HepG2 (cell line): ENCODE measurements around the gene ABCD1. TPM values are rescaled to one million over a fixed set of nuclear protein-coding genes. Genes with fewer than 3 reads are reported as not detected.

Experiments
- ATF3 ChIP-seq: sonication (generic); formaldehyde crosslinking; IDR thresholded peaks from 2 replicates; pipeline ENCODE4 v1.4.0; 2020; ENCODE audit warnings: missing genetic modification reagents
- ESRRA ChIP-seq: sonication (generic); formaldehyde crosslinking; IDR thresholded peaks from 2 replicates; pipeline ENCODE4 v1.5.1; 2020; ENCODE audit warnings: mild to moderate bottlenecking, low read depth, missing genetic modification reagents
- MAX ChIP-seq: IDR thresholded peaks from 2 replicates; pipeline ENCODE4 v1.6.1; 2012; ENCODE audit warnings: inconsistent platforms
- PAXIP1 ChIP-seq: sonication (generic); formaldehyde crosslinking; conservative IDR thresholded peaks from 2 replicates; pipeline ENCODE4 v1.4.0; 2020; ENCODE audit warnings: mild to moderate bottlenecking, missing genetic modification reagents, moderate library complexity
- PHF21A ChIP-seq: sonication (generic); formaldehyde crosslinking; IDR thresholded peaks from 2 replicates; pipeline ENCODE4 v1.5.0; 2020; ENCODE audit warnings: mild to moderate bottlenecking, missing genetic modification reagents
- STAG1 ChIP-seq: sonication (generic); formaldehyde crosslinking; IDR thresholded peaks from 2 replicates; pipeline ENCODE4 v1.4.0; 2020; ENCODE audit warnings: missing genetic modification reagents
- ZBTB1 ChIP-seq: sonication (generic); formaldehyde crosslinking; IDR thresholded peaks from 2 replicates; pipeline ENCODE4 v1.4.0; 2020; ENCODE audit warnings: missing genetic modification reagents, borderline replicate concordance
- ZMAT5 ChIP-seq: sonication (generic); formaldehyde crosslinking; IDR thresholded peaks from 2 replicates; pipeline ENCODE4 v1.5.0; 2020; ENCODE audit warnings: mild to moderate bottlenecking, low read depth, missing genetic modification reagents, borderline replicate concordance
- ZNF407 ChIP-seq: sonication (generic); formaldehyde crosslinking; IDR thresholded peaks from one replicate; pipeline ENCODE4 v1.5.1; 2020; ENCODE audit warnings: mild to moderate bottlenecking, missing genetic modification reagents; ENCODE audit errors: not compliant biosample characterization
- ZNF687 ChIP-seq: sonication (generic); formaldehyde crosslinking; IDR thresholded peaks from 2 replicates; pipeline ENCODE4 v1.5.1; 2020; ENCODE audit warnings: mild to moderate bottlenecking, missing genetic modification reagents, moderate library complexity
- polyA plus RNA-seq, 8 experiments: library from polyadenylated mRNA; depleted of rRNA in 3 of 8; stranded (reverse) in 7 of 8; unstranded in 1 of 8; fragments of >200 nt; fragmentation: Illumina TruSeq in 4 of 8; extraction: Trizol in 4 of 8; gene quantifications; 2 replicates each; pipeline versions ENCODE4 v1.2.1 to v1.2.3, GENCODE V29; 2011 to 2016; ENCODE audit warnings: low read depth in 4 of 8, missing spikeins in 1 of 8, mixed read lengths in 1 of 8; ENCODE audit not compliant: insufficient read depth in 1 of 8
- total RNA-seq, 5 experiments: library from RNA; depleted of rRNA; stranded (reverse); fragments of >200 nt; fragmentation: Illumina TruSeq; extraction: Trizol; gene quantifications; 2 replicates each; pipeline ENCODE4 v1.2.3, GENCODE V29; 2016; ENCODE audit warnings: low read depth in 1 of 5

Gene ABCD1
- total and polyA plus RNA-seq, 2 of the 13 experiments (the other 11 are each of a cell fraction or from before 2014, with no cell fraction given): 11.4 to 15.9 TPM

GRCh38 chrX:153684467-153685155 lies 40.0 kb upstream of the ABCD1 start (continued):
- no peak for TF ChIP-seq ATF3 (CRISPR knock-in tag)
- no peak for TF ChIP-seq ESRRA
- TF ChIP-seq PHF21A: 0 out of 2 replicates have a peak, but pooled peaks have one; percentile 44
- peak; percentile 23; the same call in 1 of the 2 replicates for TF ChIP-seq MAX
- no peak for TF ChIP-seq ZBTB1 (CRISPR knock-in tag)
- TF ChIP-seq ZNF687 (CRISPR knock-in tag): peak; percentile 68
- peak; percentile 68 for TF ChIP-seq PAXIP1 (CRISPR knock-in tag)
- no peak for TF ChIP-seq ZNF407
- TF ChIP-seq ZMAT5: no peak
- peak; percentile 15; the same call in 1 of the 2 replicates for TF ChIP-seq STAG1 (CRISPR knock-in tag)
